ENCODE measurements around the gene NAV1. TPM values are rescaled to one million over a fixed set of nuclear protein-coding genes. Genes with fewer than 3 reads are reported as not detected.
A peak's percentile ranks its signal among the peaks of the same experiment; 100 is the strongest.

The NAV1 gene
- total and polyA plus RNA-seq, 9 of the 15 experiments (the other 6 are each of a cell fraction or from before 2014, with no cell fraction given): 0.91 to 16.8 (median 3.2) TPM

GRCh38 chr1:201578008-201578888, 39.3 kb downstream of the NAV1 start (continued):
- TF ChIP-seq RNF219 (CRISPR knock-in tag; IDR thresholded peaks at IDR 0.05): no peak
- TF ChIP-seq LARP7 (IDR thresholded peaks at IDR 0.05): 0 out of 2 replicates have a peak, but pooled peaks have one; percentile 60
- no peak for TF ChIP-seq ZNF57 (CRISPR knock-in tag; IDR thresholded peaks at IDR 0.05)
- TF ChIP-seq ETV1 (tag; conservative IDR thresholded peaks at IDR 0.05; ENCODE audit: low read depth): peak; percentile 88
- peak; percentile 98 for TF ChIP-seq EP300 (IDR thresholded peaks at IDR 0.05; ENCODE audit: low read length)
- no peak for TF ChIP-seq SNRNP70 (optimal IDR thresholded peaks at IDR 0.05; ENCODE audit: low read depth, low read length)
- TF ChIP-seq NCOA4 (IDR thresholded peaks at IDR 0.05; ENCODE audit: partially characterized antibody): no peak
- peak in 1 of 2 experiments; percentile 82; a peak in 3 of 4 replicates for TF ChIP-seq SRF (CRISPR knock-in tag; IDR thresholded peaks at IDR 0.05)
- TF ChIP-seq ZNF584 (CRISPR knock-in tag; IDR thresholded peaks at IDR 0.05; ENCODE audit: low read depth): peak; percentile 93
- TF ChIP-seq CTCFL (IDR thresholded peaks at IDR 0.05; ENCODE audit: borderline replicate concordance, insufficient read depth, low read depth, low read length, poor library complexity, severe bottlenecking): peak; percentile 59
- TF ChIP-seq SMC3 (conservative IDR thresholded peaks at IDR 0.05; ENCODE audit: insufficient read depth, low read depth, low read length): peak; percentile 39; the same call in 1 of the 2 replicates
- TF ChIP-seq ILF3 (IDR thresholded peaks at IDR 0.05; ENCODE audit: borderline replicate concordance): no peak
- TF ChIP-seq ZBTB34 (CRISPR knock-in tag; IDR thresholded peaks at IDR 0.05): no peak
- no peak for TF ChIP-seq PHB2 (IDR thresholded peaks at IDR 0.05; ENCODE audit: low read depth)
- TF ChIP-seq EHMT2 (IDR thresholded peaks at IDR 0.05): peak; percentile 89
- no peak for TF ChIP-seq PRMT5 (CRISPR knock-in tag; IDR thresholded peaks at IDR 0.05)
- TF ChIP-seq ZNF239 (CRISPR knock-in tag; IDR thresholded peaks at IDR 0.05): peak; percentile 72
- TF ChIP-seq CBFA2T2 (conservative IDR thresholded peaks at IDR 0.05): peak; percentile 92
- TF ChIP-seq TRIM25 (IDR thresholded peaks at IDR 0.05; ENCODE audit: borderline replicate concordance): 0 out of 2 replicates have a peak, but pooled peaks have one; percentile 18
- no peak for TF ChIP-seq U2AF2 (optimal IDR thresholded peaks at IDR 0.05; ENCODE audit: low read depth, low read length)
- no peak for TF ChIP-seq WHSC1 (IDR thresholded peaks at IDR 0.05; ENCODE audit: low read length)

Measured in K562 (cell line).